Measurements from ENCODE around the gene PTPRM. TPM values are rescaled to one million over a fixed set of nuclear protein-coding genes. Genes with fewer than 3 reads are reported as not detected.

PTPRM gene
- total and polyA plus RNA-seq, 4 donors, result 61.1 to 146 (median 87.5) TPM

DNA sequence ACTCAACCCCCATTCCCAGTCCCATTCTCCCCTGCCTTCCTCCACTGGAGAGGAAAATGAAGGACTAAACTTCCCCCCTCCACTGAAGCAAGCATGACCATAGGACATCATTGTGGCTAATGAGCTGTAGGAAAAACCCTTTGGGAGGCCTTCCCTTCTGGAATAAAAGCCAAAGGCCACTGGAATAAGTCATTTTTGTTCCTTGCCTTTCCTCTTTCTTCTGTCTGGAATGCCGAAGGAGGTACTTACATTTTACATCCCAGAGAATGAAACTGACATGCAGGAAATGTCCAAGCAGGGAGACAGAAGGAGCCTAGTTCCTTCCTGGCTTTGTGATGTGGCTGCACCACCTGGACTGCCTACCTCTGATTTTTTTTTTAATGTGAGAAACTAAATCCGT, 9.1 kb upstream of the PTPRM start:
- no peak overlapping the region for H3K4me3 ChIP-seq
- 64 to 76% methylated on average over 2 of the region's 2 CpGs for WGBS, 2 donors
- TF ChIP-seq, protein P1, sequence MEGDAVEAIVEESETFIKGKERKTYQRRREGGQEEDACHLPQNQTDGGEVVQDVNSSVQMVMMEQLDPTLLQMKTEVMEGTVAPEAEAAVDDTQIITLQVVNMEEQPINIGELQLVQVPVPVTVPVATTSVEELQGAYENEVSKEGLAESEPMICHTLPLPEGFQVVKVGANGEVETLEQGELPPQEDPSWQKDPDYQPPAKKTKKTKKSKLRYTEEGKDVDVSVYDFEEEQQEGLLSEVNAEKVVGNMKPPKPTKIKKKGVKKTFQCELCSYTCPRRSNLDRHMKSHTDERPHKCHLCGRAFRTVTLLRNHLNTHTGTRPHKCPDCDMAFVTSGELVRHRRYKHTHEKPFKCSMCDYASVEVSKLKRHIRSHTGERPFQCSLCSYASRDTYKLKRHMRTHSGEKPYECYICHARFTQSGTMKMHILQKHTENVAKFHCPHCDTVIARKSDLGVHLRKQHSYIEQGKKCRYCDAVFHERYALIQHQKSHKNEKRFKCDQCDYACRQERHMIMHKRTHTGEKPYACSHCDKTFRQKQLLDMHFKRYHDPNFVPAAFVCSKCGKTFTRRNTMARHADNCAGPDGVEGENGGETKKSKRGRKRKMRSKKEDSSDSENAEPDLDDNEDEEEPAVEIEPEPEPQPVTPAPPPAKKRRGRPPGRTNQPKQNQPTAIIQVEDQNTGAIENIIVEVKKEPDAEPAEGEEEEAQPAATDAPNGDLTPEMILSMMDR (IDR thresholded peaks at IDR 0.05; ENCODE audit: control extremely low read depth, extremely low read depth), result no peak
- no peak overlapping the region for H3K9ac ChIP-seq (ENCODE audit: insufficient read depth in 1 of 2, low read length in 2 of 2)
- peaks cover 0 to 2% (median 0%) of the 10 kb centered on the region in 5 donors for H3K4me1 ChIP-seq (ENCODE audit: control insufficient read depth in 5 of 5, insufficient read depth in 5 of 5, low read length in 5 of 5)
- H3K27me3 ChIP-seq (ENCODE audit: control insufficient read depth in 3 of 3, insufficient read depth in 3 of 3, low read length in 2 of 3), result no peaks in the 10 kb centered on the region
- peak overlapping the region in 1 of 2 donors; percentile 46 for H3K27ac ChIP-seq (ENCODE audit: low read depth in 1 of 2, low read length in 1 of 2)
- no peaks in the 10 kb centered on the region for H3K9me3 ChIP-seq (ENCODE audit: control insufficient read depth in 4 of 4, insufficient read depth in 3 of 4, low read length in 3 of 4)
- DNase-seq, result no peak
- no peaks in the 10 kb centered on the region for H3K36me3 ChIP-seq (ENCODE audit: control insufficient read depth in 4 of 4, insufficient read depth in 4 of 4, low read length in 4 of 4)
- no peak for ATAC-seq (ENCODE audit: insufficient read depth, low FRiP score)

DNA sequence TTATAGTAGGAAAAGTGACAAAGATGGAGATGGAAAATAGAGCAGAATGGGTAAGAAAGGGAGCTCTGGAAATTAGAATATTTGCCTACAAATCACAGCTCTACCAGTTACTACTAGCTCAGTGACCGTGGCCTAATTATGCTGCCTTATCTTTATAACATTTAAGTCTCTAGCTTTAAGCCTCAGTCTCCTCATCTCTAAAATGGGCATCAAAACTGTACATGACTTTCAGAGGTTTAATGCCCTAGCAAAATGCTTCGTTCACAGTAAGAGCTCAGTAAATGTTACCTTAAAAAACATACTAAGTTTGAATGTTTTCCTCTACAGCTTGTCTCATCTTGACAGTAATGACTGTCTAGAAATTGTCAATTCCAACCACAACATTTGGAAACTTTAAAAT, 8.3 kb upstream of the PTPRM start:
- WGBS, 2 donors, result 92 to 93% methylated on average over 2 of the region's 2 CpGs
- no peak overlapping the region for H3K4me3 ChIP-seq
- ATAC-seq (ENCODE audit: insufficient read depth, low FRiP score) (no peak), DNase-seq (no peak)
- H3K9me3 ChIP-seq (ENCODE audit: control insufficient read depth in 4 of 4, insufficient read depth in 3 of 4, low read length in 3 of 4), result no peaks in the 10 kb centered on the region
- no peak overlapping the region for H3K9ac ChIP-seq (ENCODE audit: insufficient read depth in 1 of 2, low read length in 2 of 2)
- TF ChIP-seq, protein P1 (IDR thresholded peaks at IDR 0.05; ENCODE audit: control extremely low read depth, extremely low read depth), result no peak
- H3K4me1 ChIP-seq (ENCODE audit: control insufficient read depth in 5 of 5, insufficient read depth in 5 of 5, low read length in 5 of 5), result peaks cover 0 to 2% (median 0%) of the 10 kb centered on the region in 5 donors
- no peaks in the 10 kb centered on the region for H3K36me3 ChIP-seq (ENCODE audit: control insufficient read depth in 4 of 4, insufficient read depth in 4 of 4, low read length in 4 of 4)
- no peak overlapping the region for H3K27ac ChIP-seq (ENCODE audit: low read depth in 1 of 2, low read length in 1 of 2)
- no peaks in the 10 kb centered on the region for H3K27me3 ChIP-seq (ENCODE audit: control insufficient read depth in 3 of 3, insufficient read depth in 3 of 3, low read length in 2 of 3)

DNA sequence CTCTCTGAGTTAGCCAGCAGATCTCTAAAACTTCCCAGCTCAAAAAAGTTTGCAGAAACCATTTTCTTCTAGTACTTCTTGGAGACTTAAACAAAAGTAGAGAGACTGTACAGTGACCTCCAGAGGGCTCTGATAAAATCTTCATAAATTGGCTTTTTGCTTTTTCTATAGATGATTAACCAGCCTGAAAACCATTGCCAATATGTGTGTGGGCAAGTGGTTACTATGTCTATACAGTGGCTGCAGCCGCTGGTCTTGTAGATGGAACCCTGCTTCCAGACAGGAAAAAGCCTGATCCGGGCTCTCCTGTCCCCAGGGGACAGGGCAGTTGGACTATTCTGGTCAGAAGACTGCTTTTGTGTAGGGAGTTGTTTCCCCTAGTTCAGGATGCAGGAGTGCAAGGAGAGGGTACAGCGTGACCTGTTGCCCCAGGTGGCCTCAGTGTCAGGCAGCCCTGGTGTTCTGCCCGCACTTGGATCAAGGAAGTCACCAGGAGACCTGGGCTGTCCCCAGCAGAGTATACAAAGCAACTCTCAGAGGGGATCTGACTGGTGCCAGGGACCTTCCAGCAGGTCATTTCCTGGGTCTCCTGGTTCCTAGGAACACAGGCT, 7.3 kb upstream of the PTPRM start:
- WGBS, 2 donors, result 83 to 89% methylated on average over 4 of the region's 4 CpGs
- Histone ChIP-seq H3K4me1 (ENCODE audit: control insufficient read depth in 5 of 5, insufficient read depth in 5 of 5, low read length in 5 of 5) (peaks cover 0 to 2% (median 0%) of the 10 kb centered on the region in 5 donors), H3K9me3 (ENCODE audit: control insufficient read depth in 4 of 4, insufficient read depth in 3 of 4, low read length in 3 of 4) (no peaks in the 10 kb centered on the region), H3K27ac (ENCODE audit: low read depth in 1 of 2, low read length in 1 of 2) (no peak overlapping the region), H3K9ac (ENCODE audit: insufficient read depth in 1 of 2, low read length in 2 of 2) (no peak overlapping the region), H3K36me3 (ENCODE audit: control insufficient read depth in 4 of 4, insufficient read depth in 4 of 4, low read length in 4 of 4) (no peaks in the 10 kb centered on the region), H3K4me3 (no peak overlapping the region), H3K27me3 (ENCODE audit: control insufficient read depth in 3 of 3, insufficient read depth in 3 of 3, low read length in 2 of 3) (no peaks in the 10 kb centered on the region)
- TF ChIP-seq, protein P1 (IDR thresholded peaks at IDR 0.05; ENCODE audit: control extremely low read depth, extremely low read depth), result no peak
- ATAC-seq (ENCODE audit: insufficient read depth, low FRiP score) (no peak), DNase-seq (no peak)

Measured in lung (tissue), 12 donors.